Measurements from ENCODE around the gene ZNF597. TPM values are rescaled to one million over a fixed set of nuclear protein-coding genes. Genes with fewer than 3 reads are reported as not detected.

ZNF597 gene
- total RNA-seq, 1 donor, result 2.9 TPM

DNA sequence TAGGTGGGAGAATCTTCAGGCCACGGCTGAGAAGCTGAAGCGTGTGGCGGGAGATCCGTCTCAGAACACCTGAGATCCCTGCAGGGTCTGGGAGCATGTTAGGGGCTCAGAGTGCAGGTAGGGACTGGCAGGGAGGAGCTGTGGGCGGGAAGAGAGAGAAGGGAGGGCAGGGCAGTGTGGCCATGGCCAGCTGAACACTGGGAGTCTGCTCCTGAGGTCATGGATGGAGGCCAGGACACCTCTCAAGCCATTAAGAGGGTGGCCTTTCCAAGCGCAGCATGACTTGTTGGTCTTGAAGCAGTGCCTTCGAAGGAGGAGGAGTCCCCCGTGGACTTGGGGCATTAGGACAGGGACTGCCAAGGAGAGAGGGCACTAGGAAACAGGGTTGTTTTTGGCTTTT is 23.9 kb upstream of the ZNF597 start:
- Histone ChIP-seq H3K79me2 (ENCODE audit: insufficient read depth, low read length) (peaks cover 100% of the 10 kb centered on the region), H3K4me1 (ENCODE audit: insufficient read depth, low read length) (no peaks in the 10 kb centered on the region), H3K4me3 (ENCODE audit: insufficient read depth, low read length) (no peak overlapping the region), H4K20me1 (ENCODE audit: insufficient read depth, low read length) (peaks cover 85% of the 10 kb centered on the region), H3K4me2 (ENCODE audit: insufficient read depth, low read length) (no peak overlapping the region), H3K27me3 (ENCODE audit: insufficient read depth, low read length) (no peaks in the 10 kb centered on the region), H3K27ac (ENCODE audit: low read depth, low read length) (no peak overlapping the region), H3K36me3 (ENCODE audit: insufficient read depth, low read length) (peaks cover 12% of the 10 kb centered on the region), H2AFZ (ENCODE audit: low read length) (no peak overlapping the region), H3K9me3 (ENCODE audit: low read depth, low read length) (no peaks in the 10 kb centered on the region)
- DNase-seq (ENCODE audit: insufficient read length, low spot score, missing footprints), result peak; percentile 11
- no peak for TF ChIP-seq CTCF (IDR thresholded peaks at IDR 0.05; ENCODE audit: extremely low read depth, low read depth, low read length)

- peaks cover 100% of the 10 kb centered on the region for H3K79me2 ChIP-seq (ENCODE audit: insufficient read depth, low read length)
- H2AFZ ChIP-seq (ENCODE audit: low read length), result no peak overlapping the region
- no peaks in the 10 kb centered on the region for H3K9me3 ChIP-seq (ENCODE audit: low read depth, low read length)
- peaks cover 12% of the 10 kb centered on the region for H3K36me3 ChIP-seq (ENCODE audit: insufficient read depth, low read length)
- H3K4me2 ChIP-seq (ENCODE audit: insufficient read depth, low read length), result no peak overlapping the region
- H3K4me1 ChIP-seq (ENCODE audit: insufficient read depth, low read length), result no peaks in the 10 kb centered on the region
- H3K27ac ChIP-seq (ENCODE audit: low read depth, low read length), result no peak overlapping the region
- peaks cover 86% of the 10 kb centered on the region for H4K20me1 ChIP-seq (ENCODE audit: insufficient read depth, low read length)
- no peak for TF ChIP-seq CTCF (IDR thresholded peaks at IDR 0.05; ENCODE audit: extremely low read depth, low read depth, low read length)
- H3K27me3 ChIP-seq (ENCODE audit: insufficient read depth, low read length), result no peaks in the 10 kb centered on the region
- H3K4me3 ChIP-seq (ENCODE audit: insufficient read depth, low read length), result no peak overlapping the region
- peak; percentile 66 for DNase-seq (ENCODE audit: insufficient read length, low spot score, missing footprints)
Observed at GRCh38 chr16:3465911-3466584, 22.7 kb upstream of the ZNF597 start.

DNA sequence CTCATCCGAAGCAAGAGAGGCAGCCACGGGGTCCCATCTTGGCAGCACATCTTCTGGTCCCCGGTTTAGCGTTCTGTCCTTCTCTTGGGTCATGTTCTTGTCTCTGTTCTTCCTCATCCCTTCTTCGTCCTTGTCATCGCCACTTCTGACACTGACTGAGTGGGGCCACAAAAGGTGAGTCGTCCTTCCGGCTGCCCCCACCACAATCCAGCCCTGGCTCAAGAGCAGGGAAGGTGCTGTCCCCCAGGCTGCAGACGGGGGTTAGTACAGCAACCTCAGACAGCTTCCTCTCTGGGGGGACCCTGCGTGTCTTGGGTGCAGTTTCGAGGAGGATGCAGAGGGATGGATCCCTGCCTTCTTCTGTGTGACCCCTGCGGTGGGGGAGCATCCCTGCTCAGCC is 22.0 kb upstream of the ZNF597 start:
- Histone ChIP-seq H3K27me3 (ENCODE audit: insufficient read depth, low read length) (no peaks in the 10 kb centered on the region), H3K36me3 (ENCODE audit: insufficient read depth, low read length) (peaks cover 12% of the 10 kb centered on the region), H3K4me1 (ENCODE audit: insufficient read depth, low read length) (no peaks in the 10 kb centered on the region), H2AFZ (ENCODE audit: low read length) (no peak overlapping the region), H3K9me3 (ENCODE audit: low read depth, low read length) (no peaks in the 10 kb centered on the region), H3K4me3 (ENCODE audit: insufficient read depth, low read length) (no peak overlapping the region), H3K27ac (ENCODE audit: low read depth, low read length) (no peak overlapping the region), H3K4me2 (ENCODE audit: insufficient read depth, low read length) (no peak overlapping the region), H3K79me2 (ENCODE audit: insufficient read depth, low read length) (peaks cover 100% of the 10 kb centered on the region), H4K20me1 (ENCODE audit: insufficient read depth, low read length) (peaks cover 87% of the 10 kb centered on the region)
- no peak for TF ChIP-seq CTCF (IDR thresholded peaks at IDR 0.05; ENCODE audit: extremely low read depth, low read depth, low read length)
- peak; percentile 57 for DNase-seq (ENCODE audit: insufficient read length, low spot score, missing footprints)

GRCh38 chr16:3461151-3461550 is 17.8 kb upstream of the ZNF597 start:
- H3K4me2 ChIP-seq (ENCODE audit: insufficient read depth, low read length), result no peak overlapping the region
- no peak overlapping the region for H2AFZ ChIP-seq (ENCODE audit: low read length)
- peaks cover 86% of the 10 kb centered on the region for H3K79me2 ChIP-seq (ENCODE audit: insufficient read depth, low read length)
- H3K36me3 ChIP-seq (ENCODE audit: insufficient read depth, low read length), result peaks cover 7% of the 10 kb centered on the region
- H3K9me3 ChIP-seq (ENCODE audit: low read depth, low read length), result no peaks in the 10 kb centered on the region
- H3K4me1 ChIP-seq (ENCODE audit: insufficient read depth, low read length), result peaks cover 20% of the 10 kb centered on the region
- no peak for TF ChIP-seq CTCF (IDR thresholded peaks at IDR 0.05; ENCODE audit: extremely low read depth, low read depth, low read length)
- H3K27ac ChIP-seq (ENCODE audit: low read depth, low read length), result no peak overlapping the region
- no peaks in the 10 kb centered on the region for H3K27me3 ChIP-seq (ENCODE audit: insufficient read depth, low read length)
- DNase-seq (ENCODE audit: insufficient read length, low spot score, missing footprints), result no peak
- peaks cover 67% of the 10 kb centered on the region for H4K20me1 ChIP-seq (ENCODE audit: insufficient read depth, low read length)
- H3K4me3 ChIP-seq (ENCODE audit: insufficient read depth, low read length), result no peak overlapping the region

All from osteoblast (primary cell).